ENCODE results near the gene CHRNG.
"Not testable (repeated sequence)": the region's sequence is repeated elsewhere in the genome, so short reads cannot be mapped to it uniquely, and the experiment has no call there.

CHRNG gene

DNA sequence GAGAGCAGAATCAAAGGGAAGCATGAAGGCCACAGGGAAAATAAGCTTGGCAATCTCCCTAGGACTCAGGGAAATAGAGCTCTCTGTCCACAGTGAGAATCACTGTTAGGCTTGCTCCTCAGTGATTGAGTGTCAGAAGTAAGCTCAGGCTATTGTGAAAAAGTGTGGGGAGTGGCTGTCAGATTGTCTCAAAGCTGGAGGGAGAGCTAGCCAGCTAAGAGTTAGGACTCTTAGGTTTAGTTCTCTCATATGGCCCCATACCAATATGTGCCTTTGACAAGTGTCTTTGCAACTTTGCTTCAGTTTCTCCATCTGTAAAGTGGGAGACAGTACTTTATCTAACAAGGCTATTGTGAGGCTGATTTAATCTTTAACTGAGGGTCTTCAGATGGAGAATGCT lies 28.2 kb downstream of the CHRNG start:
- DNase-seq (ENCODE audit: low spot score) = no peak
- in situ Hi-C loops (cut with MboI; ENCODE audit: low pct_unique_long_range_greater_than_20kb, low sequenced_read_pairs, unreplicated experiment) = no loop called here
- TF ChIP-seq, protein P1, sequence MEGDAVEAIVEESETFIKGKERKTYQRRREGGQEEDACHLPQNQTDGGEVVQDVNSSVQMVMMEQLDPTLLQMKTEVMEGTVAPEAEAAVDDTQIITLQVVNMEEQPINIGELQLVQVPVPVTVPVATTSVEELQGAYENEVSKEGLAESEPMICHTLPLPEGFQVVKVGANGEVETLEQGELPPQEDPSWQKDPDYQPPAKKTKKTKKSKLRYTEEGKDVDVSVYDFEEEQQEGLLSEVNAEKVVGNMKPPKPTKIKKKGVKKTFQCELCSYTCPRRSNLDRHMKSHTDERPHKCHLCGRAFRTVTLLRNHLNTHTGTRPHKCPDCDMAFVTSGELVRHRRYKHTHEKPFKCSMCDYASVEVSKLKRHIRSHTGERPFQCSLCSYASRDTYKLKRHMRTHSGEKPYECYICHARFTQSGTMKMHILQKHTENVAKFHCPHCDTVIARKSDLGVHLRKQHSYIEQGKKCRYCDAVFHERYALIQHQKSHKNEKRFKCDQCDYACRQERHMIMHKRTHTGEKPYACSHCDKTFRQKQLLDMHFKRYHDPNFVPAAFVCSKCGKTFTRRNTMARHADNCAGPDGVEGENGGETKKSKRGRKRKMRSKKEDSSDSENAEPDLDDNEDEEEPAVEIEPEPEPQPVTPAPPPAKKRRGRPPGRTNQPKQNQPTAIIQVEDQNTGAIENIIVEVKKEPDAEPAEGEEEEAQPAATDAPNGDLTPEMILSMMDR (IDR thresholded peaks at IDR 0.05; ENCODE audit: extremely low read depth, insufficient read depth, missing control alignments) = no peak

DNA sequence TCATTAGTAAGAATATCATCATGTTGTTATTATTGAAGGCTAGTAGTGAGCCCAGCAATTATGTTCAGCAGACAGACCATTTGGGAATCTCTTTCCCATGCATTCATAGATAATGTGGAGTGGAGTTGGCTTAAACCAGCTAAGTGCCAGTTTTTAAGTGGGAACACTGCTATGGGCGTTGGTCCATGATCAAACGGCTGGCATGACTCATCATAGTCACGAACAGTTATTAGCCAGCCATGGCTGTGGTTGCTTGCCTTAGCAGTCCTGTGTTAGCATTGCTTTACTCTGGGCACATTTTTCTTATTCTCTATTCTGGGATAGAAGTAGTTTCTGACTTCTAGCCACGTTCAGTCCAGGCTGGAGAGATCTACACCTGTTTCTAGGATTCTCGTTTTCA lies 28.7 kb downstream of the CHRNG start:
- in situ Hi-C loops (cut with MboI; ENCODE audit: low pct_unique_long_range_greater_than_20kb, low sequenced_read_pairs, unreplicated experiment) = no loop called here
- TF ChIP-seq, protein P1 (IDR thresholded peaks at IDR 0.05; ENCODE audit: extremely low read depth, insufficient read depth, missing control alignments) = no peak
- DNase-seq (ENCODE audit: low spot score) = no peak

DNA sequence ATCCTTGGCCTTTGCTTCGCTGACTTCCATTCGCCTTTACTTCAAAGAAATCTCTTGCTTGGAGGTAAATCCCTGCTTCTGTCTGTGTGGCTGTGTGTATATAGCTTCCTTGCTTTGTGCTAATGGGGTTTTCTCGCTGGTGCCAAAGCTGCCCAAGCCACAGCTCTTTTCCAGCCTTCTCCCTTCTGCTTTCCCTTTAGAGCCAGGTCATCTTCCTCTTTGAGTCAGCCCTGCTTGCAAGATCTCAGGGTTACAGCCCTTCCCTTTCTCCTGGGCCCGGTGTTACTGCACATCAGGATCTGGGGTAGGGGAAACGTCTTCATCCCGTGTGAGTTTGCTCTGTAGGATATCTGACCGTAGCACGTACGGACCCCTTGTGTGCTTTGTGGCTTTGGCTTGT lies 30.0 kb downstream of the CHRNG start:
- no peak for DNase-seq (ENCODE audit: low spot score)
- in situ Hi-C loops (cut with MboI; ENCODE audit: low pct_unique_long_range_greater_than_20kb, low sequenced_read_pairs, unreplicated experiment) = no loop called here
- TF ChIP-seq, protein P1 (IDR thresholded peaks at IDR 0.05; ENCODE audit: extremely low read depth, insufficient read depth, missing control alignments) = no peak

- in situ Hi-C loops (cut with MboI; ENCODE audit: low pct_unique_long_range_greater_than_20kb, low sequenced_read_pairs, unreplicated experiment); DNase-seq (ENCODE audit: low spot score): not testable (repeated sequence)
These were observed 31.0 kb downstream of the CHRNG start for GRCh38 chr2:232570481-232570880.

GRCh38 chr2:232571026-232571474 lies 31.6 kb downstream of the CHRNG start:
- TF ChIP-seq, protein P1 (IDR thresholded peaks at IDR 0.05; ENCODE audit: extremely low read depth, insufficient read depth, missing control alignments) = no peak
- no peak for DNase-seq (ENCODE audit: low spot score)
- in situ Hi-C loops (cut with MboI; ENCODE audit: low pct_unique_long_range_greater_than_20kb, low sequenced_read_pairs, unreplicated experiment) = no loop called here

DNA sequence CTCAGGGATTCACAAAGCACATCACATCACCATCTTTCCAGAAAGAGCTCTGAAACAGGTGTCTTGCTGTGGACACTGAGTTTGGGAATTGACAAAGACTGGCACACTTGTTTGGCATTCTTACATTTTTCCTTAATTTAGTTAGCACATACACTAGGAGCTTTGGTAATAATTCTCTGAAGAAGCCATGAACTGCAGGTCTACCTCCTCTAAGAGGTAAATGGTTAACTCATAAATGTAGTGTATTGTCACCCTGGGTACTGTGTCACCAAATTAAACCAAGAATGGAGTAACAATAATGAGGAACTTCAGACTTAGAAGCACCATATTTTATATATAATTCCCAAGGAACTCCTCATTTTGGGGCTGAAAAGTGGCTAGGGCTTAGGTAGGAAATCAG lies 33.5 kb downstream of the CHRNG start:
- in situ Hi-C loops (cut with MboI; ENCODE audit: low pct_unique_long_range_greater_than_20kb, low sequenced_read_pairs, unreplicated experiment) = no loop called here

GRCh38 chr2:232573771-232574435 lies 34.4 kb downstream of the CHRNG start:
- TF ChIP-seq, protein P1 (IDR thresholded peaks at IDR 0.05; ENCODE audit: extremely low read depth, insufficient read depth, missing control alignments) = no peak
- in situ Hi-C loops (cut with MboI; ENCODE audit: low pct_unique_long_range_greater_than_20kb, low sequenced_read_pairs, unreplicated experiment) = no loop called here
- DNase-seq (ENCODE audit: low spot score) = no peak

More for the DNA sequence above, 33.5 kb downstream of the CHRNG start:
- TF ChIP-seq, protein P1 (IDR thresholded peaks at IDR 0.05; ENCODE audit: extremely low read depth, insufficient read depth, missing control alignments) = no peak
- DNase-seq (ENCODE audit: low spot score) = no peak

Data from GM13977 (cell line).